ENCODE measurements around the gene ALKBH8.
"Not testable (repeated sequence)": the region's sequence is repeated elsewhere in the genome, so short reads cannot be mapped to it uniquely, and the experiment has no call there.

ALKBH8 gene, protein sequence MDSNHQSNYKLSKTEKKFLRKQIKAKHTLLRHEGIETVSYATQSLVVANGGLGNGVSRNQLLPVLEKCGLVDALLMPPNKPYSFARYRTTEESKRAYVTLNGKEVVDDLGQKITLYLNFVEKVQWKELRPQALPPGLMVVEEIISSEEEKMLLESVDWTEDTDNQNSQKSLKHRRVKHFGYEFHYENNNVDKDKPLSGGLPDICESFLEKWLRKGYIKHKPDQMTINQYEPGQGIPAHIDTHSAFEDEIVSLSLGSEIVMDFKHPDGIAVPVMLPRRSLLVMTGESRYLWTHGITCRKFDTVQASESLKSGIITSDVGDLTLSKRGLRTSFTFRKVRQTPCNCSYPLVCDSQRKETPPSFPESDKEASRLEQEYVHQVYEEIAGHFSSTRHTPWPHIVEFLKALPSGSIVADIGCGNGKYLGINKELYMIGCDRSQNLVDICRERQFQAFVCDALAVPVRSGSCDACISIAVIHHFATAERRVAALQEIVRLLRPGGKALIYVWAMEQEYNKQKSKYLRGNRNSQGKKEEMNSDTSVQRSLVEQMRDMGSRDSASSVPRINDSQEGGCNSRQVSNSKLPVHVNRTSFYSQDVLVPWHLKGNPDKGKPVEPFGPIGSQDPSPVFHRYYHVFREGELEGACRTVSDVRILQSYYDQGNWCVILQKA

DNA sequence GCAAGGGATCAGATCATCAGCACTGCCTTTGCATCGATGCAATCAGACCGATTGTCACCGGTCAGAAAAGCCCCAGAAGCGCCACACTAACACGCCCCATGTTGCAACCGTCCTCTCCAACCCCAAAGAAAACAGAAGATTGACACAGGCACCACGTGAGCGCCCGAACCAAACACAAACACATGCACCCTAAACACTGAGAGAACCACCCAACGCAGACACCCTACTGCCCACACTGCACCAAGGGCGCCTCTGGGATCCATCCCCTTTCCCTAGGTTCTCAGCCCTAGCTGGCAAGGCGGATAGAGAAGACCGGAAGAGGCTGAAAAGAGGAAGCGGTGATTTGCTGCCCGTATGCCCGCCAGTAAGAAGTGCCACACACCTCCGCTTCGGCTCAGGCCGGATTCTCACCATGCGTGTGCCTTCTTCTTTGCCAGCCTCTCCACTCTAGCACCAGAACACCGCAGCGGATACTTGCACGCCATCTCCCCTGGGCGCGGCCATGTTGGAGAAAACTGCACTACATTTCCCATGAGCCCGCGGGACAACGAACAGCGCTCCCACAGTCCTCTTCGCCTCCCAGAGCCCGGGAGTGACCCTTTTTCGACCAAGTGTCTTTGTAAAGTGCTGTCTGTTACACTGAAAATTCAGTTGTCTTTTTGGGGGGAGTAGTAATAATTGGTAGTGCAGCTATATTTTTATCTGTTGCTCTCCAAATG is at the start of gene ALKBH8:
TSS of gene ALKBH8 (minus strand) at position 517 of the 719 bp plus-strand sequence. CDS start 4,842 bp downstream, outside the sequence.
- DNase-seq = peak; percentile 77

DNA sequence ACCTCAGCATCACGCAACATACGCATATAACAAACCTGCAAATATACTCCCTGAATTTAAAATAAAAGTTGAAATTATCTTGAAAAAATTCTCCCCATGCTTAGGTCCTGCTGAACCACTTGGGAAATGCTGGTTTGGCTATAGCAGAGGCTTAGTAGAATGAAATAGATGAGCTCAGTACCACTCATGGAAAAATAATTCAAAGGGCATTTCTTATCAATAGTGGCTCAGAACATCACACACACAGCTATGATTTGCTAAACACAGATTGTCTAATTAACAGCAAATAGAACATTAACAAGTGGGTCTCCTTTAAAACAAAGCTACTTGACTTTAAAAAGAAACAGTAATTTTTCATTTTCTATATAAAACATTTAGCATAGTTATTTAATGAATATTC is 46.9 kb upstream of the ALKBH8 start:
- no peak for DNase-seq

- DNase-seq = no peak
Measured at GRCh38 chr11:107609400-107610218, 44.1 kb upstream of the ALKBH8 start.

- no peak for DNase-seq
Measured at GRCh38 chr11:107608809-107609208, 43.3 kb upstream of the ALKBH8 start.

DNA sequence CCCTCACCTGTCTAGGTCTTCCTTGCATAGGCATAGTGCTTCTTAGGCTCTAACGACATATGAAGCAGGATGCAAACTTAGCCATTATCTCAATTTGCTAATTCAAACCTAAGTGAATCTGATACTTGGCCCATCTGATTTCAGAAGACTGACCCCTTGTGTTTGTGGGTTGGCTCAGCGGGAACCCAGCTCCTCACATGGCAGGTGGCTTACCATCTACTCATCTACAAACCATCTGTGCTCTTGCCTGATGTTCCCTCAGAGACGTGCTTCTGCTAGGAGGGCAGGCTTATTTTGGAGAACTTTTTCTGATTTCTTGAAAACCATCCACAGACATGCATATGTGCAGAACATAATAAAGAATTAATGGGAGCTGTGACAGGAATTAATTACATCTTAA is 40.6 kb upstream of the ALKBH8 start:
- no peak for DNase-seq

- no peak for DNase-seq
Measured at GRCh38 chr11:107605061-107606006, 39.8 kb upstream of the ALKBH8 start.

DNA sequence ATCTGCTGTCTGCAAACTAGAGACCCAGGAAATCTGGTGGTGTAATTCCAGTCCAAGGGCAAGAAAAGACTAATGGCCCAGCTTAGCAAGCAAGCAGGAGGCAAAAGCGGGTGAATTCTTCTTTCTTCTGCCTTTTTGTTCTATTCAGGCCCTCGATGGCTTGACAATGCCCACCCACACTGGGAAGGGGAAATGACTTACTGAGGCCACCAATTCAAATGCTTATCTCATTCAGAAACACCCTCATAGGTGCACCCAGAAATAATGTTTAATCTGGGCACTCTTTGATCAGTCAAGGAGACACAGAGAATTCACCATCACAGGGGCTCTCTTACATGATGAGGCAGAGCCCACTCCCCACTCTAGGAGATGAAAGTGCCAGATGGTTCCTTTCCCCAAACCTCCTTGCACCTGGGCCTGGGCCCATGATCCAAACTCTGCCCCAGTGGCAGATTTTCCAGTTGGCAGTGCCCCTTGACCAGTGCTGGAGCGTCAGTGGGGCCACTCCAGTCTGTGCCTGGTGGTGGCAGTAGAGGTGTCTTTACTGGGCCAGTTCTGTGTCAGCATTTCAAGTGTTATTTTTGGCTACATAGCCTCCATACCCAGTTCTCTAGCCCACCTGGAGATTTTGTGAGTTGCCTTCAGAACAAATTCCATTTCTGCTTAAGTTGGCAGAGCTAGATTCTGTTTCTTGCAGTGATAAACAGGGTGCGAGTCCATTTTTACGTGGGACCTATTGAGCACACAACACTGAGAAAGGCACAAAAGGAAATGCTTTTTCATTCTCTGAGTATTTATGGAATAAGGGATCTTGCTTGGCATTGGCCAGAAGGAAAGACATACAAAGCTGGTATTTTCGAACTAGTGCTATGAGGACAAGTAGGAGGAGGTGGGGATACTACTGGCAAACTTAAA is 32.9 kb upstream of the ALKBH8 start:
- DNase-seq = no peak

GRCh38 chr11:107594736-107595135 is 29.2 kb upstream of the ALKBH8 start:
- DNase-seq = no peak

DNA sequence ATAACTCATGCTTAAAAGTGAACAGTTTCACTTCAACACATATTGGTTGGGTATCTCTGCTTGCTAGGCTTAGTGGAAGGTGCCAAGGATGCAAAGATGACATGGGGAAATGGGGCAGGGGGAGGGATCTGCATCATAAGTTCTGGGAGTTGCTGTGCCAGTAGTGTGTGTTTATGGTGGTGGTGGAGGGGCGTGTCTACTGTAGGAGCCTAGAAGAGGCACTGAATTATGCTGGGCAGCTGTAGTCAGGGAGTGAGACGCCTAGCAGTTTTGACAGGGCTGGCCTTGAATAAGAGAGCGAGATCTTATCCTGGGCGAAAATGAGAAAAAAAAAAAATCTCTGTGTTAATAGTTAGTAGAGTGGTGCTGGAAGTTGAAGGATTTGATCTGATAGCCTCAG is 28.4 kb upstream of the ALKBH8 start:
- DNase-seq = no peak

- DNase-seq = no peak
Measured at GRCh38 chr11:107592813-107593212, 27.3 kb upstream of the ALKBH8 start.

- DNase-seq = peak; percentile 50
Measured at GRCh38 chr11:107592231-107592590, 26.7 kb upstream of the ALKBH8 start.

DNA sequence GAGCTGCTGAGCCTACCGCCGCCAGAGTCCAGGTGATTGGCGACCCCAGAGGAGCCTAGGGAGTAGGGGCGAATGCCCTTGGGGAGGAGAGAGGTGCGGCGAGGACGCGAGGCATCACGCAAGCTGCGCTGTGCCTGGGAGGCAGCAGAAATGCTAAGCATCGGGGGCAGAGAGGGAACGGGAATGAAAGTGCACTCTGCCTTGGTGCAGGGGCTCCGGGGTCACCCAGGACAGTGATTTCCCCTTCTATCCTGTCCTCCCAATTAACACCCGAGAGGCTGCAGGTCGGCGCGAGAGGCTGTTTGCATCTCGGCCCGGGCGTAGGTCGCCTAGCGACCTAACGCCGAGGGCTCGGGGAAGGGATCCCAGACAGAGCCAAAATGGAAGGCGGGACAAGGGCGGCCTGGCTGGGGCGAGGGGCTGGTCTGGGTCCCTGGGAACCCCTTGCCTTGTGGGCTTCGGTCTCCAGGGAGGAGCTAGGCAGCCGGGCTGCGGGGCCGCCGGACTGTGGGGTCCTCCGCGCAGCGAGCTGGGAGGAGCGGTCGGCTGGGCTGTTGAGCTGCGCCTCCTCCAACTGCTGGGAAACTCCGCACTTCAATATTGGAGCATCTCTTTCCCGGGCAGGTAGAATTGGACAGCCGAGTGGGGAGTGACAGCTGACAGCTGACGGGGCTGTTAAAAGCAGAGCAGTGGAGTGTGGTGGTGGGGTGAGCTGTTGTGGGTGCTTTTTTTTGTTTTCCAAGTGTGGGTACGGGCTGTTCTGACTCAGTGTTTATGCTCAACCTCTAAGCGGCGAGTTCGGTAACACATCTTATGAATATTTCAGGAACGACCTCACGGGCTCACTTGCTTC is 26.1 kb upstream of the ALKBH8 start:
- DNase-seq = peak; percentile 50

DNA sequence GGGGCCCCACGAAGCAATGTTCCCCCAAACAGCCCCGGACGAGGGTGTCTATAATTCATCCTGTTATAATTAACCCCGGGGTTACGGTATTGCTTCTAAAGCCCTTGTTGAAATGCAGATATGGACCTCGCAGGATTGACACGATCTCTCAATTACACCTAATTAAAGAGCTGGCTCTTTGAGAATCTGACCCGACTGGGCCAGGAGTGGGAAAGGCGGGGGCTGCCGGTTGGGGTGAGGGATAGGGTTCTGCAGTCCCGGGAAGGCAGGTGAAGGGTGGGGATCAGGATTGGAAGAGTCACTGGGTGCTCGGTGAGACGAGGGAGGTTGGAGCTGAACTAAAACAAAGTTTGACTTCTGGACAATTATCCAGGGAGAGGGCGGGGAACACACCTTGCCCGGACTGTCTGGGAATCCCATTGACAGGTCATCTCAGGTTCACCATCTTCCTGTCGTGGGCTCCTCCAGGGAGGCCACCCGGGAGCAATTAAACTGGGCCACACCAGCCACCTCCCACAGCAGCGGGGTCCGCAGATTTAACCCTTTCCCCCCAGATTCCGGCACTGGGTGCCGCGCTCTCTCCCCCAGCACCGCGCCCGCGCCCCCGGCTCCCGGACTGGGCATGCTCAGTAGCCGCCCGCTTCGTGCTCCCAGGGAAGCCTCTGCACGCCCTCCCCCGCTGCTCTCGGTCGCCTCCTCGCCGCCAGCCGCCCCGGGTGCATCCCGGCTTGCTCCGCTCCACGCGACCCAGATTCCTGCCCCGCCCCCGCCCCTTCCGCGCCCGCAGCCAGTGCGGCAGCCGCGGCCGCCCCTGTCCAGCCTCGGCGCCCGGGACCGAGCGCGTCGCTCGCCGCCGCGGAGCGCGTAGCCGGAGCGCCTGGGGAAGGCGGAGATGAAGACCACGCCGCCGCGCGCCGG is 25.2 kb upstream of the ALKBH8 start, which contains the start of gene ELMOD1:
TSS of gene ELMOD1 (plus strand) at position 688 of the 918 bp plus-strand sequence. CDS start 27,043 bp downstream, outside the sequence.
- DNase-seq = peak; percentile 47

DNA sequence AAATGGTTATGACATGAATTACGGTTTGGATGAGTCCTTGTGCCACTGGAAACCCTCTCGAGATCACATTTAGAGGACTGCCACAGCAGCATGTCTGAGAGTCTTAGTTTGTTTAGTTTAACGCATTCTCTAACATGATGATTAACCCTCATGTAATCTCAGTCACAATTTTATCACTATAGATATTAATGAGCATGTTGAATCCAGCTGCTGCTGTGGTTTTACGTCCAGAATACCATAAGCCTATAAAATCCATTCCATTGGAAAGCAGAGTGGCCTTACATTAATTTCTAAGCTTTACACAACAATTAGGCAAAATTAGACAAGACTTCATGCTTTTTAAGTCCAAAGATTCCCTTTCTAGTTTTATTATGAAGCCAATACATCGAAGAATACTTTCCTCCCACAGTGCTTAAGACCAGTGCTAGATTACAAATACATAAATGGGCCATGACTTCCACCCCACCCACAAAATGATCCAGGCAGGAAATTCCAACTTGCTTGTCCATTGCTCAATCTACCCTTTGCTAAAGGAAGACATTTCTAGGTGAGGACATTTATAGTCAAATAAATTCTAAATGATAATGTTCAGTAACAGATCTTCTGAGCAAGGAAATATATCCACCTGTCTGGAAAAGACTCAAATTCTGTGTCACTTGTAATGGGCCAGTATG is 21.9 kb upstream of the ALKBH8 start:
- no peak for DNase-seq

- no peak for DNase-seq
Measured at GRCh38 chr11:107583629-107584195, 18.2 kb upstream of the ALKBH8 start.

DNA sequence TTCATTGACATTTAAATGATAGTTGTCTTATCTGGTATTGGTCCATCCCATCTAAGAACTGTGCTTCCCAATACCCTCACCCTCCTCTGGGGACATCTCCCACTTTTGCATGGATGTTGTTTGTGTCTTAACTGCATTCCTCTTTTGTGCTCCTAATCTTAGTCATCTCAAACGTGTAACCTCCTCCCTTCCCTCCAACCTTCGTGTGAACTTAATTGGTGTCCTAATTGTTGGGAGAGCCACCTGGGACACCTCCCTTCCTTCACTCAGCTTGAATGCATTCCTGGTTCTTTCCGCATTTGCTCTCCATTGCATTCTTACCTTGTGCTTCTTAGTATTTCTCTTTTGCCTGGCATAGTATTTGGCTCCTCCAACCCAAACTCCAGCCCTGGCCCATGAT is 15.6 kb upstream of the ALKBH8 start:
- no peak for DNase-seq

GRCh38 chr11:107579169-107579568 is 13.6 kb upstream of the ALKBH8 start:
- DNase-seq = not testable (repeated sequence)

Data from NCI-H1105 treated with DMSO at 0.1 percent for 48 hours (cell line).